SKM-1 treated with dmso at 0.1 percent for 144 hours (cell line): ENCODE data around the gene MAST2.
"Not testable (repeated sequence)": the region's sequence is repeated elsewhere in the genome, so short reads cannot be mapped to it uniquely, and the experiment has no call there.

Experiments
- DNase-seq: peaks from one replicate; lab custom pipeline; 2025; ENCODE audit not compliant: unreplicated experiment; lab: John Stamatoyannopoulos, UW

MAST2 gene

DNA sequence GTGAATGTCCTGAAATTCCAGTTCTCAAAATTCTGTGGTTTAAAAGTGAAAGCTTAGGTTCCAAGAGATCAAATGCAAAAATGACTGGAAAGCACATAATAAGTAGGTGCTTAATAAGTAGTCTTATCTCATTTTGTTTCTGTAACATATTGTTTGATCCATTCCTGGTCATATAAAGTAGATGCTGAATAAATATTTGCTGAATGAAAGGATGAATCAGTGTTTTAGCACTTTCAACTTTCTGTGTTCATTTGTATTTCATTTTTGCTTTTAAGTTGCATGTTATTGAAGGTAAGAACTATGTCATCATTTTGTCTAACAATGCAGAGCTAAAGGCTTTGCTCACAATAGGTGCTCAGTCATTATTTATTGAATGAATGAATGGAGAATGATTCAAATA lies 6.3 kb downstream of the MAST2 start:
- DNase-seq = no peak

DNA sequence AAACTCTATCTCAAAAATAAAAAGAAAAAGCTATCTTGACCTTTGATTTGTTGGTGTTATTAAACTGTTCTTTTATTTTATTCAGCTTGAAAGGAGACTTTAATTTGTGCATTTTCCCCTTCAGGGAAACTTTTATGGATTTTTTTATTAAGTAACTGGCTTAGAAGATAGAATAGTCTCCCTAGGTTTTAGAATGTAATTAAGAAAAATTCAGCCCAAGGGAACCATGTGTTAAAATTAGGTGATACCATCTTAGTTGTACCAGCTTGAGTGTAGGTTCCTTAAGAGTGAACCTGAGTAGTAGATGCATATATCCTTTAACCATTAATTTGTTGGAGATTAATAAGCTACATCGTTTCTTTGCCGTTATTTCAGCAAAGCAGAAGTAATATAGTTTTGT lies 11.4 kb downstream of the MAST2 start:
- DNase-seq = no peak

DNA sequence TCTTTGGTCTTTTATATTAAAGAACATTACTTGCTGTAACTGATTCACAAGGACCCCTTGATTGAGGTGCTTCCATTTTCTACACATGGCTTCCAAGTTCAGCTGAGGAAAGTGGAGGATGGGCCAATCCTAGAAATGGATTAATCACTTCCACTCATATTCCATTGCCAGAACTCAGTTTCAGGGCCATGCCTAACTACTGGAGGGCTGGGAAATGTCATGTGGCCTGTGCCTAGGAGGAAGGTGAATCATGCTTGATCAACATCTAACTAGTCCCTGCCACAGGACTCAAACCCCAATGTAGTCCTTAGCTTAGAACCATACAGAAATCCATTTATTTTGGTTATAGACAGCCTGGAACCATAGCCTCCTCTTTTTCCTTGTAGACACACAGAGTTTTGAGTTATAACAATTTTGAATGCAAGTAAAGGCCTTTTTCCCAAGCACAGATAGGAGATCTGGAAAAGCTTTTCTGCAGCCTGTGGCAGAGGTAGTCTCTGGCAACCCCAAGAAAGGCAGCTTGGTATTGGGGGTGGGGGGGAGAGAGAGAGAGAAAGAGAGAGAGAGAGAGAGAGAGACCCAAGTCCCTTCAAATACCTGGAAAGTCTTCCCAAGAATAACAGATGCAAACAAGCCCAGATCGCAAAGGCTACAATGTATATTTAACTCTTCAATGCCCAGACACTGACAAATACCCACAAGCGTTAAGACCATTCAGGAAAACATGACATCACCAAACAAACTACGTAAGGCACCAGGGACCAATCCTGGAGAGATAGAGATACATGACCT lies 12.5 kb downstream of the MAST2 start:
- DNase-seq = no peak

DNA sequence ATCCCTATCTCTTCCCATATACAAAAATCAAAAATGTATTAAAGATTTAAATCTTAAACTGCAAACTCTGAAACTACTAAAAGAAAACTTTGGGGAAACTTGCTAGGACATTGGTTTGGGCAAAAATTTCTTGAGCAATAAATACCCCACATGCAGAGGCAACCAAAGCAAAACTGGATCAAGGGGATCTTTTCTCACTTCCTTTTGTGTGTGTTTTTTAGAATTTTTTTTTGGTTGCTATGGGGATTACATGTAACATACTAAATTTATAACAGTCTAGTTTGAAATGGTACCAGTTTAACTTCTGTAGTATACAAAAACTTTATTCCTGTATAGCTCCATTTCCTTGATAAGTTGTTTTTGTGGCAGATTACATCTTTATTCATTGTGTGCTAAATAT lies 16.8 kb downstream of the MAST2 start:
- DNase-seq = no peak

DNA sequence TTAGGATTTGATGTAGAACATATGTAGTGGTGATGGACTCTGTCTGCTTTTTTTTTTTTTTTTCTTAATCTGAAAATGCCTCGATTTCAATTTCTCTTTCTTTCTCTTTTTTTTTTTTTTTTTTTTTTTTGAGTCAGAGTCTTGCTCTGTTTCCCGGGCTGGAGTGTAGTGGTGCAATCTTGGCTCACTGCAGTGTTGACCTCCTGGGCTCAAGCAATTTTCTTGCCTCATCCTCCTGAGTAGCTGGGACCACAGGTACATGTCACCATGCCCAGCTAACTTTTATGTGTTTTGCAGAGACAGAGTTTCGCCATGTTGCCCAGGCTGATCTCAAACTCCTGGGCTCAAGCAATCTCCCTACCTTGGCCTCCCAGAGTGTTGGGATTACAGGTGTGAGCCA lies 17.4 kb downstream of the MAST2 start:
- peak; percentile 33 for DNase-seq

DNA sequence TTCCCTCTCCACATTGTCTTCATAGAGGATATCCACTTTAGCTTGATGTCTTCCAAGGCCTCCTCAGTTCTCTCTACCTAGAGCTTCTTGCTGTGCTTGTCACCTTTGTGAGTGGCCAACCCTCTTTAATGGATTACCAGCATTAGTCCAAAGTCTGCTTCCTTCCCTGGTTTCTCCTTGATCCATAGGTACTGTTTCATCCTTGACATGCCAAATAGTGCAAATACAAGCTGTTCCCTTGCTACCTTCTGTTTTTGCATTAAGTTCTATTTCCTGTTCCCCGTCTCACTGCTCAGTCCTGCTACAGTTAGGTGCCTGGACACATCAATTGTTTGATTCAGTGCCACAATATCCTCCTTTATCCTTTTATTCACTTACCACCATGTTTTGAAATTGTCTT lies 19.2 kb downstream of the MAST2 start:
- no peak for DNase-seq

DNA sequence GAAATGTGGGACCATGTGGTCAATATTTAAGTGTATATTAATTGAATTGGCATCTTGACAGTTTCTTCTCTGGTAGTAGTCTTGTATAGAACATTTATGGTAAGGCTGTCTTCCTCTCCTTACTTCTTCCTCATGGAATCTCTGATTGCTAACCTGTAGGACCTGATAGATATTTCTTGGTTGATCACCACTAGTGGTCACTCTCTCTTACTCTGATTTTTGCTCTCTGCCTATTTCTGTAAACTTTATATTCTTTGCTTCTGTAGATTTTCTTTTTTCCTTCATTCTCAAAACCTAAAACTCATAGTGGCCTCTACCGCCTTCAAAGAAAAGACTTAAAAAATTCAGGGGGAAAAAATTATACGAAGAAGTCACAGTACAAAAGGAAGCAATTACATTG lies 21.2 kb downstream of the MAST2 start:
- no peak for DNase-seq

DNA sequence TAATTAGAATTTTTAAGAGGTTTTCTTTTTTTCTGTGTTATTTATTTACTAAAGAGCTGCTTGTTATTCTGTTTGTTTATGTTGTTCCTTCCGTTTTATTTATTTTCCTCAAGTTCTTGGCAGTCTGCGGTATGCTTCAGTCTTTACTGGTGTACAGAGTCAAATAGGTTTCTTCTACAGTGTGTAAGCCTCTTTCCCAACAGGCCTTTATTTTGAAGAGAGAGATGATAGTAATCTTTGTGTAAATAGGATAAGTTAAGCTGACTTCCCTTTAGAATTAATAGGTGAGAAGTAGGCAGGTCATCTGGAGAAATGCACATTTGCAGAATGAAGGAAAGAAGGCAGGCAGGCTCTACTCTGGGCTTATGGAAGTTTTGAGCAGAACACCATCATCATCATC lies 23.8 kb downstream of the MAST2 start:
- DNase-seq = no peak

DNA sequence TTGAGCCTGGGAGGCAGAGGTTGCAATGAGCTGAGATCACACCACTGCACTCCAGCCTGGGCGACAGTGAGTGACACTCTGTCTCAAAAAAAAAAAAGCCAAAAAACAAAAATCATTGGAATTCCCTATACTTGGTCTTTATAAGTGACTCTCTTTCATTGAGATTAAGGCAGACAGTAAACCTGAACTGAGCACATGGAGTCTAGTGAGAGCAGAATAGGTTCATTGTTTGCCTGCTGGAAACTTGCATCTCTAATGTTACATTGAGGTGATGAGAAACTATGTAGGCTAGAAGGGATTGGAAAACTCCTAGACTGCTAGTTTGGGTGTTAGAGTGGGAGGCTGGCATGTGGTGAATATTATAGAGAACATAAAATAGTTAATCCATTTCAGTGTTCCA lies 25.4 kb downstream of the MAST2 start:
- DNase-seq = no peak

DNA sequence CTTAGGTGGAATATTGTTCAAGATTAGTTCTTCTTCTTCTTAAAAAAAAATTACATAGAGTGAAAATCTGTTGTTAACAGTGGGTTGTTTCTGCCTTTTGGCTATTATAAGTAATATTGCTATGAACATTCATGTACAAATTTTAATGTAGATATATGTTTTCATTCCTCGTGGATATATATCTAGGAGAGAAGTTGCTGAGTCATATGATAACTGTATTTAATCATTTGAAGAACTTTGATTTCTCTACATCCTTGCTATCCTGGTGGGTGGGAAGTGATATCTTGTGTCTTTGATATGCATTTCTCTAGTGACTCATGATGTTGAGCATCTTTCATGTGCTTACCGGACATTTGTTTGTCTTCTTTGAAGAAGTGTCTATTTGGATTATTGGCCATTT lies 29.9 kb downstream of the MAST2 start:
- DNase-seq = no peak

DNA sequence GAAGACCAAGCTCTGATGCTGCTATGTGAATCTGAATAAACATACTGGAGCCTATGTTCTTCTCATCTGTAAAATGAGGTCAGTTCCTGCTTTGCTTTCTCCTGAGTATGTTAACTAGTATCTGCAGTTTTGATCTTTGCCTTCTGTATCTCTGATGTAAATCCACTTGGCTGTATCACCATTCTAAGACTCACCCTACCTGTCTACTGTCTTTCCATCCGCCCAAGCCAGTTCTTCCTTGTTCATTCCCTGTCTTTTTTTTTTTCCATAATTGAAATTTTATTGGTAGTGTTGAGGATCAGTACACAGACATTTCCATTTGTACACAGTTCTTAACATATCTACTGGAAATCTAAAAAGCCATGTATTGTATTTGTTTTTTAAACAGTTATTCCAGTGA lies 31.3 kb downstream of the MAST2 start:
- DNase-seq = no peak

DNA sequence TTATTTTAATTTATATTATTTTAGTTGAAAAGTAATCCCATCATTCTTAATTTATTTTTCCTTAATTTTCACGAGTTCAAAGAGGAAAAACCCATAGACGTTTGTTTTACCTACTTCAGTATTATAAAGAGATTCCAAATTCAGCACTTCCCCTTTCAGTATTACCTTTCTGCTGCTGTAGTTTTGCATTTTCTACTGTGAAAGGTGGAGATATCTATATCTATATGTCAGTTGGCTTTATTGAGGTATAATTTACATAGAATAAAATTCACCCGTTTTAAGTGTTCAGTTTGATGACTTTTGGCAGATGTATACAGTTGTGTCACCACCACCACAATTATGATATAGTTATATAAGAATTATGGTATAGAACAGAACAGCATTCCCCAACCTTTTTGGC lies 33.0 kb downstream of the MAST2 start:
- DNase-seq = no peak

DNA sequence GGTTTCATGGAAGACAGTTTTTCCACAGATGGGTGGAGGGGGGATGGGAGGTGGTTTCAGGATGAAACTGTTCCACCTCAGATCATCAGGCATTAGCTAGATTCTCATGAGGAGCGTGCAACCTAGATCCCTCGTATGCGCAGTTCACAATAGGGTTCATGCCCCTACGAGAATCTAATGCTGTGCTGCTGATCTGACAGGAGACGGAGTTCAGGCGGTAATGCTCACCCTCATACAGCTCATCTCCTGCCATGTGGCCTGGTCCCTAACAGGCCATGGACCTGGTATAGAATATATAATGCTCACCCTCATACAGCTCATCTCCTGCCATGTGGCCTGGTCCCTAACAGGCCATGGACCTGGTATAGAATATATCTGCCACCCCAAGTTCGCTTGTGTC lies 33.4 kb downstream of the MAST2 start:
- not testable (repeated sequence) for DNase-seq

DNA sequence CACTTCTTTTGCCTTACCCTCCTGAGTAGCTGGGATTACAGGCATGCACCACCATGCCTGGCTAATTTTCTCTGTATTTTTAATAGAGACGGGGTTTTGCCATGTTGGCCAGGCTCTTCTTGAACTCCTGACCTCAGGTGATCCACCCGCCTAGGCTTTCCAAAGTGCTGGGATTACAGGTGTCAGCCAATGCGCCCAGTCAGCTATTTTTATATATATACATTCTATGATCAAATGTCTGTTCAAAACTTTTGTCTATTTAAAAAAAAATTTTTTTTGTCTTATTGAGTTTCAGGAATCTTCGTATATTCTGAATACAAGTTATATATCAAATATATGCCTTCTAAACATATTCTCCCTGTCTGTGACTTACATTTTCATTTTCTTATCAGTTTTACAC lies 34.9 kb downstream of the MAST2 start:
- DNase-seq = not testable (repeated sequence)

DNA sequence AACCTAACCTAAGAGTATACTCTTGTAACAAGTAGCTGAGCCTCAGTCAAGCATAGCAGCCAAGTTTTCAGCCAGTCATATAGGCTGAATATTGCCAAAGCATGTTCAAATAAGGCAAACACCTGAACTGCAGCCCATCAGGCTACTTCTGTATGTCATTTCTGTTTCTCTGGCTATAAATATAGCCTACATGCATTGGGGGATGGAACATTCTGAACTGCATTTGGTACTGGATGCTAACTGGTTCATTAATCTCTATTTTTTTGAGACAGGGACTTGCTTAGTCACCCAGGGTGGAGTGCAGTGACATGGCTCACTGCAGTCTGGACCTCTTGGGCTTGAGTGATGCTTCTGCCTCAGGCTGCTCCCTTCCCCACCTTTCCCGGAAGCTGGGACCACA lies 37.3 kb downstream of the MAST2 start:
- no peak for DNase-seq

DNA sequence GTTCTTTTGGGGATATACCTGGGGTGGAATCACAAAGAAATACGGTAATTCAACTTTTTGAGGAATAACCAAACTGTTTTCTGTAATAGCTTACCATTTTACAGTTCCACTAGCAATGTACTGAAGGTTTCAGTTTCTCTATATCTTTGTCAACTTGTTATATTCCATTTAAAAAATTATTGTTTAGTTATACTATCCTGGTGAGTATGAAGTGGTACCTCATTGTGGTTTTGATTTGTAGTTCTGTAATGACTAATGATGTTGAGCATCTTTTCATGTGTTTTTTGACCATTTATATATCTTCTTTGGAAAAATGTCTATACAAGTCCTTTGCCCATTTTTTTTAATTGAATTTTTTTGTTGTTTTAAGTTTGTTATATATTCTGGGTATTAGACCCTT lies 39.4 kb downstream of the MAST2 start:
- no peak for DNase-seq

DNA sequence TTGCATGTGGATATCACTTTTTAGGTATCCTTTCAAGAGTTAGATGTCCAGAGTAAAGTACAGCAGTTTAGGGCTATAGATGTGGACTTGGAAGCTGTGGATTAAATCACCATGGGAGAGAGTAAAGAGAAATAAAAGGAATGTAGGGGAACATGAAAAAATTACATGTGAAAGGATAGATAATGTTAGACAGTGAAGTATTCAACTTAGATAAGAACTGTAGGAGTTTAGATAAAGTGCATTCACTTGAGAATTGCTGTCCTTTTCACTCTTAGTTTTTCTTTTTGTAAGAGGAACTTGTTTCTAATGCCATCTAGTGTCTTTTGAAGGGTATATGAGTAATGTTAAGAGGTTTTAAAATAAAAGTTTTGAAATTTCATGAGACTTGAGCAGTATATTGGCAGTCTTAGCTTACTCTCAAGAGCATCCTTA lies 40.1 kb downstream of the MAST2 start:
- peak; percentile 41 for DNase-seq

DNA sequence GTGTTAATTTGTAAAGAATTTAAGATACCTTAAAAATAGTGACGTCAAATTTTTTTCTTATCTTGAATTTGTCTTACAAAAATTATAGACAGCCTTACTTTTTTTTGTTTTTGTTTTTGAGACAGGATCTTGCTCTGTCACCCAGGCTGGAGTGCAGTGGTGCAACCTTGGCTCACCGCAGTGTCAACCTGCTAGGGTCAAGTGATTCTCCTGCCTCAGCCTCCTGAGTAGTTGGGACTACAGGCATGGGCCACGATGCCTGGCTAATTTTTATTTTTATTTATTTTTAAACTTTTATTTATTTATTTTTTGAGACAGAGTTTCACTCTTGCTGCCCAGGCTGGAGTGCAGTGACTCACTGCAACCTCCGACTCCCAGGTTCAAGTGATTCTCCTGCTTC lies 40.6 kb downstream of the MAST2 start:
- not testable (repeated sequence) for DNase-seq

DNA sequence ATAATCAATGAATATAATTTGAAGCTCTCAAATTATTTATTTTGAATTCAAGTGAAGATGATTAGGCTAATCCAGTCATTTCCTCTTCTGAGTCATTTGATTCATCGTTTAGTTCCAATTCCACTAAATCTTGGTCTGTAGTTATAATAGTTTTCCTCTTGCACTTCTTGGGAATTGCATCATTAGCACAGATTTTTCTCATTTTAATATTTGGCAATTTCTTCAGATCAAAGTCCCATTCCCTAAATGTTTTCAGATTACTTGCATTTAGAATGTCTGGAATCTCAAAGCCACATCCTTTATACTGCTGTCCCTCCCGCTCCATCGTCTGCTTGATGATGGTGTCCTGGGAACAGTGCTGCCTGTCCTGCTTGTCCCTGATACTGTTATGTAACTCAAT lies 43.5 kb downstream of the MAST2 start:
- DNase-seq = no peak

DNA sequence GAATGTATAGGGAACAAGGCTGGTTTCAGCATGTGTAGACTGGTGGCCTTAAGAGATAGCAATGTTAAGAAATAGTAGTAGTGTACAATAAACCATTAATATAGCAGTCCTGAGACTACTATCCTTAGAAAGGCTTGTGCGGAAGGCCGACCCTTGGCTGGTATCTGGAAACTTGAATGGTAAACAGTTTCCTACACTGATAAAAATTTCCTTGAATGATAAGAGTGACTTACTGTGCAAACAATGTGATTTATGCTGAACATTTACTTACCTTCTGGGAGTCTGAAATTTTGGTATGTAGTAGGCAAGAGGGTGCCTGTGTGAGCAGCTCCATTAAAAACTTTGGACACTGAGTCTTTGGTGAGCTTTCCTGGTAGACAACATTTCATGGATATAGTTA lies 44.7 kb downstream of the MAST2 start:
- no peak for DNase-seq

DNA sequence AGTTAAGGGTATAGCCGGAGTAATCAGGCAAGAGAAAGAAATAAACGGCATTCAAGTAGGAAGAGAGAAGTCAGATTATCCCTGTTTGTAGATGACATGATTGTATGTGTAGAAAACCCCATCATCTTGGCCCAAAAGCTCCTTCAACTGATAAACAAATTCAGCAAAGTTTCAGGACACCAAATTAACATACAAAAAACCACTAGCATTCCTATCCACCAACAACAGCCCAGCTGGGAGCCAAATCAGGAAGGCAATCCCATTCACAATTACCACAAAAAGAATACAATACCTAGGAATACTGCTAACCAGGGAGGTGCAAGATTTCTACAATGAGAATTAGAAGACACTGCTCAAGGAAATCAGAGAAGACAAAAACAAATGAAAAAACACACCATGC lies 45.3 kb downstream of the MAST2 start:
- DNase-seq = no peak

DNA sequence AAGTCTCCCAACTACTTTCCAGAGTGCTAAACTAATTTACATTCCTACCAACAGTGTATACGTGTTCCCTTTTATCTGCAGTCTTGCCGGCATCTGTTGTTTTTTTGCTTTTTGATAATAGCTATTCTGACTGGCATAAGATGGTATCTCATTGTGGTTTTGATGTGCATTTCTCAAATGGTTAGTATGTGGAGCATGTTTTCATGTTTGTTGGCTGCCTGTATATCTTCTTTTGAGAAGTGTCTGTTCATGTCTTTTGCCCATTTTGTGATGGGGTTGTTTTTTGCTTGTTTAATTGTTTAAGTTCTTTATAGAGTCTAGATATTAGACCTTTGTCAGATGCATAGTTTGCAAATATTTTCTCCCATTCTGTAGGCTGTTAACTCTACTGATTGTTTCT lies 46.6 kb downstream of the MAST2 start:
- DNase-seq = no peak

DNA sequence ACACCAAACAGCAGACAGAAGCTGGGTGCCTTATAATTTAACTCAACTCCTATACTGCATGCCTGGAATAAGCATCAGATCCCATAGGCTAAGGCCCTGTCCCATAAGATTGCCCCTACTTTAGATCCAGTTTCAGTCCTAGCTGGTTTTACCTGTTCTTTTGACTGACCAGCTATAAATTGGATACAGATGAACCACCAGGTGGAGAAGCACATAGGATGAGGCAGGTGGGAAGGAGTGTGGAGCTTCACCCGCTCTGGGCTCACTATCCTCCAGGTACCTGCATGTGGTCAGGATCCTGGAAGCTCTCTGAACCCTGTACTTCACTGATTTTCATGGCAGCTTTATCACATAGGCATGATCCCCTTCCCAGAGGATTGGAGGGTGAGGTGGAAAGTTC lies 51.3 kb downstream of the MAST2 start:
- no peak for DNase-seq
